ENCODE data around the gene MPPED1. TPM values are rescaled to one million over a fixed set of nuclear protein-coding genes. Genes with fewer than 3 reads are reported as not detected.

Gene MPPED1
- total and polyA plus RNA-seq, 2 donors (not counting 3 experiments of a cell fraction or from before 2014, with no cell fraction given): not detected

GRCh38 chr22:43554694-43555365 is 143.0 kb downstream of the MPPED1 start:
- Histone ChIP-seq H3K36me3 (ENCODE audit: control insufficient read depth in 2 of 2, extremely low read depth in 1 of 2, insufficient read depth in 2 of 2, low read length in 2 of 2) (no peaks in the 10 kb centered on the region), H3K4me3 (replicated peaks in 1 of 3; ENCODE audit: insufficient read depth in 1 of 3, low read depth in 1 of 3, low read length in 3 of 3) (no peak overlapping the region), H3K27me3 (ENCODE audit: control insufficient read depth in 2 of 2, insufficient read depth in 2 of 2, low read length in 2 of 2) (no peaks in the 10 kb centered on the region), H3K9me3 (replicated peaks; ENCODE audit: control insufficient read depth, insufficient read depth, low read length) (peaks cover 1% of the 10 kb centered on the region), H3K27ac (ENCODE audit: insufficient read depth, low read depth, low read length) (no peak overlapping the region), H3K4me2 (ENCODE audit: insufficient read depth, low read length) (no peak overlapping the region), H3K9me1 (replicated peaks; ENCODE audit: control insufficient read depth, extremely low read depth, insufficient read depth, low read length) (no peaks in the 10 kb centered on the region), H4K20me1 (replicated peaks; ENCODE audit: control insufficient read depth, extremely low read depth, insufficient read depth, low read length) (no peaks in the 10 kb centered on the region), H2AFZ (ENCODE audit: low read depth, low read length) (no peak overlapping the region), H3K4me1 (ENCODE audit: control insufficient read depth, extremely low read depth, insufficient read depth, low read length) (no peaks in the 10 kb centered on the region), H3K9ac (replicated peaks; ENCODE audit: extremely low read depth, insufficient read depth, low read length) (no peak overlapping the region), H3K79me2 (ENCODE audit: control insufficient read depth, insufficient read depth, low read length) (no peaks in the 10 kb centered on the region)
- FAIRE-seq: no peak
- intact Hi-C loops (cut with micrococcal nuclease): no loop called here
- no peak for DNase-seq (ENCODE audit: low read depth, low spot score)
- dilution Hi-C loops (cut with MboI; ENCODE audit: extremely low pct_ligation_motif_present, low sequenced_read_pairs): no loop called here
- ChIA-PET CTCF (no interaction called here), POLR2A (no interaction called here)
- BruUV-seq (replicated peaks): no TSS peak
- TF ChIP-seq, protein P1, sequence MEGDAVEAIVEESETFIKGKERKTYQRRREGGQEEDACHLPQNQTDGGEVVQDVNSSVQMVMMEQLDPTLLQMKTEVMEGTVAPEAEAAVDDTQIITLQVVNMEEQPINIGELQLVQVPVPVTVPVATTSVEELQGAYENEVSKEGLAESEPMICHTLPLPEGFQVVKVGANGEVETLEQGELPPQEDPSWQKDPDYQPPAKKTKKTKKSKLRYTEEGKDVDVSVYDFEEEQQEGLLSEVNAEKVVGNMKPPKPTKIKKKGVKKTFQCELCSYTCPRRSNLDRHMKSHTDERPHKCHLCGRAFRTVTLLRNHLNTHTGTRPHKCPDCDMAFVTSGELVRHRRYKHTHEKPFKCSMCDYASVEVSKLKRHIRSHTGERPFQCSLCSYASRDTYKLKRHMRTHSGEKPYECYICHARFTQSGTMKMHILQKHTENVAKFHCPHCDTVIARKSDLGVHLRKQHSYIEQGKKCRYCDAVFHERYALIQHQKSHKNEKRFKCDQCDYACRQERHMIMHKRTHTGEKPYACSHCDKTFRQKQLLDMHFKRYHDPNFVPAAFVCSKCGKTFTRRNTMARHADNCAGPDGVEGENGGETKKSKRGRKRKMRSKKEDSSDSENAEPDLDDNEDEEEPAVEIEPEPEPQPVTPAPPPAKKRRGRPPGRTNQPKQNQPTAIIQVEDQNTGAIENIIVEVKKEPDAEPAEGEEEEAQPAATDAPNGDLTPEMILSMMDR (IDR thresholded peaks at IDR 0.05; ENCODE audit: extremely low read depth in 1 of 2, insufficient read depth in 1 of 2, low read depth in 1 of 2, low read length in 2 of 2): no peak
- TF ChIP-seq POLR2A (IDR thresholded peaks at IDR 0.05; ENCODE audit: low read depth, low read length): no peak
- TF ChIP-seq, protein P2, sequence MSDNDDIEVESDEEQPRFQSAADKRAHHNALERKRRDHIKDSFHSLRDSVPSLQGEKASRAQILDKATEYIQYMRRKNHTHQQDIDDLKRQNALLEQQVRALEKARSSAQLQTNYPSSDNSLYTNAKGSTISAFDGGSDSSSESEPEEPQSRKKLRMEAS (IDR thresholded peaks at IDR 0.05; ENCODE audit: insufficient read depth, insufficient read length): no peak
